Superior temporal gyrus (tissue), 1 donor: Measurements from ENCODE around the gene PRPH2.

Experiments
- DNase-seq: peaks from one replicate; pipeline ENCODE4 v3.0.0-alpha.2; 2016; ENCODE audit errors: extremely low spot score

PRPH2 gene

DNA sequence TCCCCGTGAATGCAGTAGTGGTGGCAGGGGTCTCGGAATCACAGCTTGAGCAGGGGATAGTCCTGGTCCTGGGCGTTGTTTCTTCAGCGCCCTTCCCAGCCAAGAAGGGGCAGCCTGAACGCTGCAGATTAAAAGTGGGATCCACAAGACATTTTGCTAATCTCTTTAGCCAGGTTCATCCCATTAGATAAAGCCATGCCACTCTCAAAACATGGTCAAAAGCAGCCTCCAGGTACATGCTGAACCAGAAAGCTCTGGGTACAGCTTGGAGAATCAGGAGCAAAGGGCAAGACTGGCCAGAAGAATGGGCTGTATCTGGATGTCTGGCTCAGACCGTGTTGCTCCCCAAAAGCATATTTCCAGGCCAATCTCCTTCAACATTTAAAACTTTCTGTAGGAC lies at the start of gene PRPH2:
Gene PRPH2 (minus strand): TSS at position 101 of the 400 bp plus-strand sequence. CDS start 263 bp downstream, outside the sequence.
- no peak for DNase-seq

DNA sequence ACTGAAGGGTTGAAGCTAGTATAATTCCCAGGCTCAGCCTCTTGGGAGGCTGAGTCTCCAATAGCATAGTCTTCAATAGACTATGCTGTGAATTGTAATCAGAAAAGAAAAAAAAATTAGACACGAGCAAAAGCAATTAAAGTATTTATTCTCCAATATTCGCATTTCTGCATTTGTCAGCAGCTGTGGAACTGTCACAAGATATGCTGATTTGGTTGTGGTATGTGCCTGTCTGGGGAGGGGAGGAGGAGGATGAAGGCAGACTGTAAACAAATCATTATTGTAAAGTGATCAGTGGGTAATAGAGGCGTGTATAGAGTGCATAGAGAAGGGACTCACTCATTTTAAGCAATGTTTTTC lies 49.3 kb upstream of the PRPH2 start:
- no peak for DNase-seq

DNA sequence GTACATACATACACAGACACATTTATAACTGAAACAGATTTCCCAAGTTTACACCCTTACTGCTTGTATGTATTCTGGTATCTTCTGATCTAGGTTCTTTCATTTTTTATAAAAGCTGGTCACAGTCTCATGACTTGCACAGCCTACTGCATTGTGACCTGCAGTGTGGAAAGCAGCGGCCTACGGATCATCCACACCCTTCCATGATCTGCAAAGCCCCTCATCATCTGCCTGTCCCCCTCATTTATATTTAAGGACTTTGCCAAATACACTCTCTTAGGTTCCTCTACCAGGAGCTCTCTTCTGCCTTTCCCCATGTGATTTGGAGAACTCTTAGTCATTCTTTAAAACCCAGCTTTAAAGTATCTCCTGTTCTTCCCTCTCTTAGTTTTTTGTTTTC lies 47.4 kb upstream of the PRPH2 start:
- no peak for DNase-seq

DNA sequence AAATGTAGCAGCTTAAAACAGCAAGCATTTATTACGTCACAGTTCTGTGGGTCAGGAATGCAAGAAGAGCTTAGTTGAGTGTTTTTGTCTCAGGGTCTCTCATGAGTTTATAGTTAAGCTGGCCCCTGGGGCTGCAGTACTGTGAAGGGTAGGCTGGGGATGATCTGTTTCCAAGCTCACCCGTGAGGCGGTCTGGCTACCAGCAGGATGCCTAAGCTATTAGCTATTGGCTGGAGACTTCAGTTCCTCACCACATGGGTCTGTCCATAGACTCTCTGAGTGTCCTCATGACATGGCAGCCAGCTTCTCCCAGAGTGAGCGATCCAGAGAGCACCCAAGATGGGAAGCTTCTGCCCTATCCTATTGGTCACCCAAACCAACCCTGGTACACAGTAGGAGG lies 46.7 kb upstream of the PRPH2 start:
- DNase-seq = no peak

DNA sequence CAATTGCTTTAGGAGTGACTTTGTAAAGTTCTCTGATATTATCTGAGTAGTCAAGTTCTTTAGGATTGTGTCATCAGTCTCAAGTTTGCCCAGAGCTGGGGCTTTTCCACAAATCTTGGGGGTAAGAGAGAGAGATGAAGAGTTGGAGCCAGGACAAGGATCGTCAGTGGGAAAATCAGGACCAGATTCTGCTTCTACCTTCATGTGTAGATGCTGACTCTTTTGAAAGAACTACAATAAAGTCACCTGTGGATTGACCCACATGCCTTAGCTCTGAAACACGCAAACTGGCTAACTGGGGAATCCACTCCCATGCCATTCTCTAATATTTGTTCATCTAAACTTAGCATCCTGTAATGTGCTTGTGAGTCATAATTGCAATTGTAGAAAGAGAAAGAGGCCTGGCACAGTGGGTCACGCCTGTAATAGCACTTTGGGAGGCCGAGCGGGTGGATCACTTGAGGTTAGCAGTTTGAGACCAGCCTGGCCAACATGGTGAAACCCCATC lies 43.8 kb upstream of the PRPH2 start:
- no peak for DNase-seq

GRCh38 chr6:42764911-42765648 lies 42.7 kb upstream of the PRPH2 start:
- DNase-seq = no peak

DNA sequence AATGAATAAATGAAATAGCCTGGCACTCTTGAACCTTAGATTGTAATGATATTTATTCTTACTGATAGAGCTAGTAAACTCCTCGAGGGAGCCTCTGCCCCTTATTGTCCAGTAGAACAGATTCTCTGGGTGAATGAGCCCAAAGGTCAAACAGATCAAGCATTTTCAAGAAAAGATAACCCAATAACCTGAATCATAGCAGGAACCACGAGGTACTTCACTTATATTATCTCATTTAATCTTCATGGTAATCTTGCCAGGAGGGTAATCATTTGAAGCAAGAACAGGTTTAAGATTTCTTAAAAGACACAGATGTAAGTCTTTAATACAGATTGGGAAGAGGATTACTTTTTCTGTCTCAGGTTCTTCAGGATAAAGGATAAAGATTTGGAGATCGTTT lies 40.6 kb upstream of the PRPH2 start:
- no peak for DNase-seq

DNA sequence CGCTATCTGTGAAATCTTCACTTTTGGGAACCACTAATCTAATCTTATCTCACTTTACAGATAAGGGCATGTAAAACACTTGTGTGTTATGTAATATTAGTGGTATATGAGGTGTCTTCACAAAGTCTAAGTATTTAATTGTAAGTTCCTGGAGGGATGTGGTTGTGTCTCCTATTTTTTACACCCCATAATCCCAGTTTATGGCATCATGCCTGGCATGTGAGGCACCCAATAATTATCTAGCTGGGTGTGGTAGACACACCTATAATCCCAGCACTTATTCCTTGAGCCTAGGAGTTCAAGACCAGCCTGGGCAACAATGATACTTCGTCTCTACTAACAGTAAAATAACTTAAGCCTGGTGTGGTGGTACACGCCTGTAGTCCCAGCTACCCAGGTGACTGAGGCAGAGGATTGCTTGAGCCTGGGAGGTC lies 40.0 kb upstream of the PRPH2 start:
- DNase-seq = no peak

GRCh38 chr6:42761287-42762067 lies 39.1 kb upstream of the PRPH2 start:
- DNase-seq = no peak

DNA sequence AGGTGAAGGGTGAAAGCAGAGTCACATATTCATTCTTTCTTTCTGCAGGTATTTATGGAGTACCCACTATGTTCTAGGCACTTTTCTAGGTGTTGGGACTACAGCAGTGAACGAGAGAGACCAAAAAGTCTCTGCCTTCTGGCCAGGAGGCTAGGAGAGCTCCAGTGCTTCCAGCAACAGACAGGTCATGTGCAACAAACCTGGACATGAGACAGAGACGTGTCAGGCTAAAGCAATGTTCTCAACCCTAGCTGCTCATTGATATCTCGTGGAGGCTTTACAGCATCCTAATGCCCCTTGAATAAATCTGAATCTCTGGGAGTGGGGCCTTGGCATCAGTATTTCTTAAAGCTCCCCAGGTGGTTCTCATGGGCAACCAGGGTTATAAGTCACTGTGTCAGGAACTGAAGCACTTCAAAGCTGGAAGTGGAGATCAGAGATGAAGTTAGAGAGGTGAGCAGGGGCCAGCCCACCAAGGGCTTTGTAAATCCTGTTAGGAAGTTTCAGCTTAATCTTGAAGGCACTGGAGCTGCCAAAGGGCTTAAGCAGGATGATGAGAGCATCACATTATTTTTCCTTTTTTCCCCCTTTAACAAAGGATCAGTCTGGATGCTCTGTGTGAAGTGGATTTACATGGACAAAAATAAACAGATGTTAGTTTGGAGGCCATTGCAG lies 36.5 kb upstream of the PRPH2 start:
- no peak for DNase-seq

DNA sequence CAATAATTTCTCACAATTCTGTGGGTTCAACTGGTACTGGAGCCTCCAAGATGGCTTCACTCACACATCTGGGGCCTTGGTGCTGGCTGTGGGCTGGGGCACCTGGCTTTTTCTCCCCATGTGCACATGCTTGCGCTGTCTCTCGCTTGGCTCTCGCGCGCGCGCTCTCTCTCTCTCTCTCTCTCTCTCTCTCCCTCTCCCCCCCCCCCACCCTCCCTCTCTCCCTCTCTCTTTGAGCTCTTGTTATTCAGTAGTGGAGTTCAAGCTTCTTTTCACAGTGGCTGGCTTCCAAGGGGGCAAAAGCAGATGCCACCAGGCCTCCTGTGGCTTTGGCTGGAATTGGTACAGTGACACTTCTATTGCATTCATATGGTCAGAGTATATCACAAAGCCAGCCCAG lies 34.3 kb upstream of the PRPH2 start:
- DNase-seq = no peak

DNA sequence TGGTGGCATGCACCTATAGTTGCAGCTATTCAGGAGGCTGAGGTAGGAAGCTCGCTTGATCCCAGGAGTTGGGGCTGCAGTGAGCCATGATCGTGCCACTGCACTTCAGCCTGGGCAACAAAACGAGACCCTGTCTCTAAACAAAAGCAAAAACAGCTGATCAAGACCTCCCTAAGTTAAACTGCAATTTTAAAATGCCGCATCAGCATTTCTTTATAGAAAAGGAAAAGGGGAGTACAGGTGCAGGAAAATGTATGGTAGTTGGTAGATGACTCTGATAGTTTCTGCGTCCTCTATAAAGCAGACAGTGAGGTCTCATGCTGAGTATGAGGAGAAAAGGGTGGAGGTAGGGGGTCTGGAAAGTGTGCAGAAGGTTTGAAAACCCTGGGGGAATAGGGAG lies 32.4 kb upstream of the PRPH2 start:
- DNase-seq = no peak

- no peak for DNase-seq
Observed at GRCh38 chr6:42751055-42751454, 28.7 kb upstream of the PRPH2 start.

- no peak for DNase-seq
Observed at GRCh38 chr6:42748203-42748898, 26.0 kb upstream of the PRPH2 start.

DNA sequence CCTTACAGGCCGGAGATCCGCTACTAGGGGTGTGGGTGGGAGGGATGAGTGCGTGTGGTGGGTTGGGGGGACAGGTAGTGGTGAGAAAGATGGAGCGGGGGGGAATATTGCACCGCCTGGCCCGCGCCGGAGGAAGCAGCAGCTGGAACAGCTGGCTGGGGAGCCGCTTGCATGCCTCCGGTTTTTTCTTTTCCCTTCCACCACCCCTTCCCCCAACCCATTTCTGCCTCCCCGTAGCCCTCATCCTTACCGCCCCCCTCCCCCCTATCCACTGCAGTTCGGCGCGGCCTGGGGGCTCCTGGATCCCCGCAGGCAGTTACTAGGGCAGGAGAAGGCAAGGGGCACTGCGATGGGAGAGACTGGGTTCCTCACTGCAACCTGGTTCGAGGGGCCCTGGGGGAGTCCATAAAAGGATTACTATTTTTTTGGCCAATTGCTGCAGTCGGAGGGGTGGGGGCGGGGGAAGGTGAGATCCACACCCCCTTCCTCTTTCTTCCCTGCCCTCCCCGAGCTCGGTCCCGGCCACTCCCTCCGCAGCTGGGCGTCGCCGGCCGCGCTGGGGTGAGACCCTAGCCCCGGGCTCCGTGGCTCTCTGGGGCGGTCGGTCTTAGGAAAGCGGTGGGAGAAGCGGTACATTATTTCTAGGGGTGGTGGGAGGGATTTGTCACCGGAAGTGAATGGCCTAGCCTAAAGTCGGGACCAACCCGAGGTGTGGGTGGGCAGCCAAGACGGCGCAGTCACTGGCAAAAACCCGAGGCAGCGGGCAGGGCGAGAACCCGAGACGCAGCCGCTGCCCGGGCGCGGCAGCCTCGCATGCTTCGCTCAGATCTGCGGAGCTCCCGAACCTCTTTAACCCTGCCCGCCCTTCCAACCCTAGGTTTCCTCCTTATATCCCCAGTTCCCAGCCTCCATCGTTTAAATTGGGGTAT lies 24.3 kb upstream of the PRPH2 start:
- peak; percentile 80 for DNase-seq

- peak; percentile 99 for DNase-seq
Observed at GRCh38 chr6:42745640-42746462, 23.5 kb upstream of the PRPH2 start, which contains the start of gene TBCC. TBCC (minus strand) TSS chr6:42746103; CDS start chr6:42746073, 30 bp downstream.

DNA sequence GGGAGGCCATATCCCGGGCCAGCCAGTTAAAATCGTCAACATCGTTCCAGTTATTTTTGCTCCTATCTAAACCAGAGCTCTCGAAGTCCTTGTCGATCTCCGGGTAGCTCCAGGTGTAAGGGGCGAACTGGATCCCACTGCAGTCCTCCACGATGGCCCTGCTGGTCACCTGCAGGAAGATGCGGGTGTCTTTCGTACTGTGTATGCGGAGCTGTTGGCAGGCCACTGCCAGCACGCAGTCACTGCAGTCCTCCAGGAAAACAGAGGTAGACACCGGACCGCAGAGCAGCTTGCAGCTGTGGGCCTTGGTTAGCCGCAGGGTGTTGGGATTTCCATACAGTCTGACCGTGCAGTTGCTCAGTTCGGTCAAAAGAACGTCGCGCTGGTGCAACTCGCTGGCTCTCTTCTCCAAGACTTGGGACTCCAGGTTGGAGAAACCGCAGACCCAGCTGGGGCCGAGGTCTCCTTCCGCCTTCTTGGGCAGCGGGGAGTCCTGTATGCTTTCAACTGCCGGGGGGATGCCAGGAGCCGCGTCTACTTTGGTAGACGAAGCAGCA lies 22.8 kb upstream of the PRPH2 start:
- peak; percentile 33 for DNase-seq

GRCh38 chr6:42744351-42744893 lies 22.0 kb upstream of the PRPH2 start:
- no peak for DNase-seq
